Bronchial epithelial cell (primary cell): ENCODE results near the gene TOPAZ1. TPM values are rescaled to one million over a fixed set of nuclear protein-coding genes. Genes with fewer than 3 reads are reported as not detected.

Source experiments
- DNase-seq: peaks from one replicate; pipeline ENCODE4 v3.0.0-alpha.2; 2010; ENCODE audit warnings: low read depth
- FAIRE-seq: peaks from 2 replicates; lab custom pipeline; 2011; peaks lifted over from hg19 to GRCh38; lab: Jason Lieb, UNC
- H3K27me3 ChIP-seq: 2 replicates; pipeline ENCODE4 v1.5.1; 2011; ENCODE audit warnings: low read length; ENCODE audit not compliant: control insufficient read depth, insufficient read depth
- H3K36me3 ChIP-seq: 2 replicates; pipeline ENCODE4 v1.5.1; 2011; ENCODE audit warnings: low read length; ENCODE audit not compliant: control insufficient read depth, insufficient read depth
- H3K4me3 ChIP-seq: 2 replicates; pipeline ENCODE4 v1.5.1; 2011; ENCODE audit warnings: mild to moderate bottlenecking, low read depth, low read length, control low read depth
- CTCF ChIP-seq: IDR thresholded peaks from 2 replicates; pipeline ENCODE4 v1.5.1; 2011; ENCODE audit warnings: mild to moderate bottlenecking, moderate library complexity, low read length, control low read depth, inconsistent platforms; ENCODE audit not compliant: insufficient read depth, severe bottlenecking
- total RNA-seq: library from RNA; depleted of rRNA; stranded (reverse); fragments of >200 nt; gene quantifications from 2 replicates; pipeline ENCODE4 v1.2.1, GENCODE V29; 2014

TOPAZ1 gene
- total RNA-seq, 1 donor from 2014 or later: not detected

- FAIRE-seq (no peak), DNase-seq (no peak)
- Histone ChIP-seq H3K4me3 (no peak overlapping the region), H3K36me3 (no peaks in the 10 kb centered on the region), H3K27me3 (no peaks in the 10 kb centered on the region)
- TF ChIP-seq CTCF: no peak
Observed at GRCh38 chr3:44292947-44293346, 51.3 kb downstream of the TOPAZ1 start.

- FAIRE-seq (no peak), DNase-seq (no peak)
- Histone ChIP-seq H3K36me3 (no peaks in the 10 kb centered on the region), H3K4me3 (no peak overlapping the region), H3K27me3 (no peaks in the 10 kb centered on the region)
- no peak for TF ChIP-seq CTCF
Observed at GRCh38 chr3:44297255-44297654, 55.6 kb downstream of the TOPAZ1 start.

- no peak overlapping the region for H3K4me3 ChIP-seq
- no peak for TF ChIP-seq CTCF
- H3K36me3 ChIP-seq: no peaks in the 10 kb centered on the region
- FAIRE-seq: no peak
- H3K27me3 ChIP-seq: no peaks in the 10 kb centered on the region
- no peak for DNase-seq
Observed at GRCh38 chr3:44301746-44302145, 60.1 kb downstream of the TOPAZ1 start.

- DNase-seq (no peak), FAIRE-seq (no peak)
- no peaks in the 10 kb centered on the region for H3K27me3 ChIP-seq
- no peak overlapping the region for H3K4me3 ChIP-seq
- TF ChIP-seq CTCF: no peak
- no peaks in the 10 kb centered on the region for H3K36me3 ChIP-seq
Observed at GRCh38 chr3:44309500-44309899, 67.8 kb downstream of the TOPAZ1 start.

GRCh38 chr3:44318891-44319311, 77.2 kb downstream of the TOPAZ1 start:
- no peaks in the 10 kb centered on the region for H3K36me3 ChIP-seq
- FAIRE-seq (no peak), DNase-seq (no peak)
- no peaks in the 10 kb centered on the region for H3K27me3 ChIP-seq
- no peak overlapping the region for H3K4me3 ChIP-seq
- no peak for TF ChIP-seq CTCF

- H3K36me3 ChIP-seq: no peaks in the 10 kb centered on the region
- FAIRE-seq: no peak
- no peaks in the 10 kb centered on the region for H3K27me3 ChIP-seq
- no peak overlapping the region for H3K4me3 ChIP-seq
- no peak for DNase-seq
- TF ChIP-seq CTCF: no peak
Observed at GRCh38 chr3:44321335-44321734, 79.6 kb downstream of the TOPAZ1 start.
